ENCODE data around the gene BCL7A. TPM values are rescaled to one million over a fixed set of nuclear protein-coding genes. Genes with fewer than 3 reads are reported as not detected.

Gene BCL7A
- total RNA-seq, 4 donors from 2014 or later, result 18.3 to 27.2 (median 22.7) TPM

GRCh38 chr12:122009741-122010140 lies 11.9 kb upstream of the BCL7A start:
- Histone ChIP-seq H3K4me1 (no peaks in the 10 kb centered on the region), H3K27ac (no peak overlapping the region), H3K36me3 (no peaks in the 10 kb centered on the region), H3K4me3 (replicated peaks in 1 of 3) (no peak overlapping the region), H3K27me3 (no peaks in the 10 kb centered on the region), H3K9me3 (no peaks in the 10 kb centered on the region)
- intact Hi-C loops (cut with DNase I), result no loop called here
- no peak for TF ChIP-seq POLR2A (IDR thresholded peaks at IDR 0.05)
- no peak for TF ChIP-seq CTCF (IDR thresholded peaks at IDR 0.05)
- WGBS, 2 donors, result 60 to 73% methylated on average over 9 of the region's 9 CpGs
- no peak for DNase-seq

DNA sequence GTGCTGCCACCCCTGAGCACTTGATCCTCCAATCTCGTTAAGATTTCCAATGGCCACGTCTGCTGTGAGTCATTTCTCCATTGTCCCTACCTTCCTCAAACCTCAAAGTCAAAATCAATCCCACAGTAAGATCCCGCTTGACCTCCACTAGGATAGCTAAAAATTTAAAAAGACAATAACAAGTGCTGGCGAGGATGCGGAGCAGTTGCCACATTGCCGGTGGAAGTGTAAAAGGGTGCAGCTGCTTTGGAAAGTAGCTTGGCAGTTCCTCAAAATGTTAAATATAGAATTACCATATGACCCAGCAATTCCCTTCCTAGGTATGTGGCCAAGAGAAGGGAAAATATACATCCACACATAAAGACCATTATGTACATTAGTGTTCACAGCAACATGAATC lies 9.5 kb upstream of the BCL7A start:
- intact Hi-C loops (cut with DNase I), result no loop called here
- no peak for DNase-seq
- no peaks in the 10 kb centered on the region for H3K9me3 ChIP-seq
- H3K27me3 ChIP-seq, result no peaks in the 10 kb centered on the region
- TF ChIP-seq POLR2A (IDR thresholded peaks at IDR 0.05) (no peak), CTCF (IDR thresholded peaks at IDR 0.05) (no peak)
- H3K27ac ChIP-seq, result no peak overlapping the region
- WGBS, 2 donors, result 94 to 98% methylated on average over 6 of the region's 6 CpGs
- no peaks in the 10 kb centered on the region for H3K36me3 ChIP-seq
- no peak overlapping the region for H3K4me3 ChIP-seq (replicated peaks in 1 of 3)
- H3K4me1 ChIP-seq, result no peaks in the 10 kb centered on the region

DNA sequence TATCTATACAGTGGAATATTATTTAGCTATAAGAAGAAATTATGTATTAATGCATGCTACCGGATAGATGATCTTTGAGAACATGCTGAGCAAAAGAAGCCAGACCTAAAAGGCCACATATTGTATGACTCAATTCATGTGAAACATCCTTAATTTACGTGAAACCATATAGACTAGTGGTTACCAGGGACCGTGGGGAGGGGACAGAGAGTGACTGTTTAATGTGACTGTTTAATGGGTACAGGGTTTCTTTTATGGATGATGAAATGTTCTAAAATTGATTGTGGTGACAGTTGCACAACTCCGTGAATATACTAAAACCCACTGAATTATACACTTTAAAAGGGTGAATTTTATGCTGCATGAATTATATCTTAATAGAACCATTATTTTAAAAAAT lies 8.5 kb upstream of the BCL7A start:
- Histone ChIP-seq H3K4me3 (replicated peaks in 1 of 3) (no peak overlapping the region), H3K4me1 (no peaks in the 10 kb centered on the region), H3K27ac (no peak overlapping the region), H3K36me3 (no peaks in the 10 kb centered on the region), H3K9me3 (no peaks in the 10 kb centered on the region), H3K27me3 (no peaks in the 10 kb centered on the region)
- no peak for DNase-seq
- TF ChIP-seq POLR2A (IDR thresholded peaks at IDR 0.05) (no peak), CTCF (IDR thresholded peaks at IDR 0.05) (no peak)
- intact Hi-C loops (cut with DNase I), result no loop called here
- WGBS, 2 donors, result 88 to 89% methylated on average over 4 of the region's 4 CpGs

DNA sequence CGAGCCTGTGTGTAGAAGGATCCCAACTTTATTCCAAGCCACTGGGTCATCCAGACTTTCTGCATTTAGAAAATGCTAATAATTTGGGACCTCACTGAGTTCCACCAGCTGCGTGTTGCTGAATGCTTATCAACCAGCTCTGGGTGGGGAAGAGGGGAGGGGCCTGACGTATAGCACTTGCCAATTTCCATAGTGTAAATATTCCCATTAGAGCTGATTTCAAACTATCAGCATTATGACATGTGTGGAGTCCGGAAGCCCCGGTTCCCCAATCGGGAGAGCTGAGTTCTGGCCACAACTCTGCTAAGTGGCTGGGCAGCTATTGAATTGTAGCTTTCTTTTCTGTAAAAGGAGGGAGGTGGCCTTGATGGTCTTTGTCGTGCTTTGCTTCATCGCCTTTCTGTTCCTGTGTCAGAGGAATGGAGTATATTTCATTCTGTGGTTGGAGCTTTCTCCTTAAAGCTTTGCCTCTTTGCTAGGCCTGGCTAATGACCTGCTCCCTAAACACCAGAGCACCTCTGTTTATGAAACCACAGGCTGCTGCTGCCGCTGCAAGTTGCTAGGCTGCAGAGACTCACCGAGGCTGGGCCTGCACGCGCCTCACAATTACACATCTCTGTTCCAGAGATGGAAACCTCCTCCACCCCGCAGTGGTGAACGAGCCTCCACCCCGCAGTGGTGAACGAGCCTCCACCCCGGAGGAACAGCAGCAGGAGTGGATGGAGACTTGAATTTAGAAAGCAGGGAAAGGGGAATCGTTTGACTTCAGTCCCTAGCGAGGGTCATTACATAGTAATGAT lies 7.7 kb upstream of the BCL7A start:
- Histone ChIP-seq H3K27me3 (no peaks in the 10 kb centered on the region), H3K9me3 (no peaks in the 10 kb centered on the region), H3K36me3 (no peaks in the 10 kb centered on the region), H3K4me3 (replicated peaks in 1 of 3) (no peak overlapping the region), H3K27ac (no peak overlapping the region), H3K4me1 (no peaks in the 10 kb centered on the region)
- DNase-seq, result no peak
- intact Hi-C loops (cut with DNase I), result no loop called here
- 80 to 88% methylated on average over 19 of the region's 19 CpGs for WGBS, 2 donors
- no peak for TF ChIP-seq POLR2A (IDR thresholded peaks at IDR 0.05)
- TF ChIP-seq CTCF (IDR thresholded peaks at IDR 0.05), result no peak

GRCh38 chr12:122014781-122015180 lies 6.9 kb upstream of the BCL7A start:
- H3K9me3 ChIP-seq, result no peaks in the 10 kb centered on the region
- intact Hi-C loops (cut with DNase I), result no loop called here
- no peaks in the 10 kb centered on the region for H3K27me3 ChIP-seq
- no peaks in the 10 kb centered on the region for H3K36me3 ChIP-seq
- WGBS, 2 donors, result 94 to 99% methylated on average over 5 of the region's 5 CpGs
- no peak for DNase-seq
- H3K27ac ChIP-seq, result no peak overlapping the region
- TF ChIP-seq POLR2A (IDR thresholded peaks at IDR 0.05), result no peak
- TF ChIP-seq CTCF (IDR thresholded peaks at IDR 0.05), result no peak
- H3K4me3 ChIP-seq (replicated peaks in 1 of 3), result no peak overlapping the region
- no peaks in the 10 kb centered on the region for H3K4me1 ChIP-seq
